Gastroesophageal sphincter (tissue), 3 donors: Measurements from ENCODE around the gene ARMCX4.

Source experiments
- CTCF ChIP-seq, 4 experiments: fragments of 200-600 bp in 2 of 4; fragments of 450-650 bp in 2 of 4; sonication (generic) in 1 of 4; IDR thresholded peaks; one replicate each; pipeline ENCODE4 v1.5.1; 2017 to 2019; ENCODE audit warnings: antibody characterized with exemption in 4 of 4, mild to moderate bottlenecking in 2 of 4, moderate library complexity in 2 of 4
- EP300 ChIP-seq: sonication (generic); formaldehyde crosslinking; IDR thresholded peaks from one replicate; pipeline ENCODE4 v1.6.1; 2017; ENCODE audit warnings: antibody characterized with exemption, mild to moderate bottlenecking
- POLR2A ChIP-seq, 2 donors: fragments of 450-650 bp; IDR thresholded peaks; one replicate each; pipeline ENCODE4 v1.6.1; 2017; ENCODE audit warnings: antibody characterized with exemption in 2 of 2, mild to moderate bottlenecking in 2 of 2, moderate library complexity in 1 of 2
- POLR2AphosphoS5 ChIP-seq: sonication (generic); formaldehyde crosslinking; IDR thresholded peaks from one replicate; pipeline ENCODE4 v1.6.1; 2017; ENCODE audit warnings: antibody characterized with exemption

DNA sequence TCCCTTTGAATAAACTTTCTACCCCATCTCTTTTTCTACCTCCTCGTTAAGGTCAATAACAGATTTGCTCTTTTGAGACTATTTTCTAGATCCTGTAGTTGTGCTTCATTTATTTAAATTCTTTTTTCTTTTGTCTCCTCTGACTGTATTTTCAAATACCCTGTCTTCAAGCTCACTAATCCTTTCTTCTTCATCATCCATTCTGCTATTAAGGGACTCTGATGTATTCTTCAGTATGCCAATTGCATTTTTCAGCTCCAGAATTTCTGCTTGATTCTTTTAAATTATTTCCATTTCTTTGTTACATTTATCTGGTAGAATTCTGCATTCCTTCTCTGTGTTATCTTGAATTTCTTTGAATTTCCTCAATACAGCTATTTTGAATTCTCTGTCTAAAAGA is 36.0 kb upstream of the ARMCX4 start:
- TF ChIP-seq POLR2AphosphoS5 (no peak), CTCF (IDR thresholded peaks at IDR 0.05) (no peak), POLR2A (IDR thresholded peaks at IDR 0.05) (no peak), EP300 (no peak)
